HG02970 (cell line): Measurements from ENCODE around the gene ZNF341.

Experiments used
- ATAC-seq: cut with Tn5 transposase; IDR thresholded peaks from one replicate; pipeline ENCODE4 v1.9.1; 2021; ENCODE audit warnings: mild to moderate bottlenecking, moderate library complexity, moderate number of reproducible peaks; ENCODE audit not compliant: unreplicated experiment, low FRiP score

ZNF341 gene

GRCh38 chr20:33838035-33838864, 106.5 kb downstream of the ZNF341 start:
- ATAC-seq: no peak

GRCh38 chr20:33839591-33839990, 107.8 kb downstream of the ZNF341 start:
- ATAC-seq: no peak

- ATAC-seq: no peak
Observed at GRCh38 chr20:33840160-33840559, 108.4 kb downstream of the ZNF341 start.

GRCh38 chr20:33840759-33841435, 109.1 kb downstream of the ZNF341 start:
- no peak for ATAC-seq

GRCh38 chr20:33841436-33841799, 109.6 kb downstream of the ZNF341 start:
- no peak for ATAC-seq
